ENCODE data around the gene IP6K1. TPM values are rescaled to one million over a fixed set of nuclear protein-coding genes. Genes with fewer than 3 reads are reported as not detected.

IP6K1 gene
- total and polyA plus RNA-seq, 2 experiments from 2014 or later, result 10.7 to 35.5 TPM

DNA sequence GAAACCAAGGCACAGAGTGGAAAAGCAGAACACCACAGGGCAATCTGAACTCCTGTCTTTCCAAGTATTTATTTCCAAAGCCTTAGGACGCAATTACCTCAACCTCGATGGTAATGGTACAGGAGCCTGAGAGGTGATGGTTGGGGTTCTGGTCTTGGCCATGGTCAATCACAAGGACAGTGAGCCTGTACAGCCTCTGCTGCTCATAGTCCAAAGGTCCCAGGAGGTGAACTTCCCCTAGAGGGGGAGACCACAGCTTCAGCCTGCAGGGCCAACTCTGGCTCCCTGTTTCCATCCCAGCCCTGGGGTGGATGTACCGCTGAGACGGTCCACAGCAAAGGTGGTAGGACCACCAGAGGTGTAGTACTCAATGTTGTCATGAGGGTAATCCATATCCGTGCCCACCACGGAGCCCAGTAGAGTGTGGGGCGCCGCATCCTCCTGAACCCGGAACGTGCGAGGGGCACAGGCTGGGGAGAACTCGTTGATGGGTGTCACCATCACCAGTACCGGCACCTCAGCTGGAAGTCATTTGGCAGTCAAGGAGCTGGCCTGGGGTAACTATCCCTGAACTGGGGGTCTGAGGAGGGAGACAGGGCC is 7.2 kb upstream of the IP6K1 start (continued):
- TF ChIP-seq, protein P1, sequence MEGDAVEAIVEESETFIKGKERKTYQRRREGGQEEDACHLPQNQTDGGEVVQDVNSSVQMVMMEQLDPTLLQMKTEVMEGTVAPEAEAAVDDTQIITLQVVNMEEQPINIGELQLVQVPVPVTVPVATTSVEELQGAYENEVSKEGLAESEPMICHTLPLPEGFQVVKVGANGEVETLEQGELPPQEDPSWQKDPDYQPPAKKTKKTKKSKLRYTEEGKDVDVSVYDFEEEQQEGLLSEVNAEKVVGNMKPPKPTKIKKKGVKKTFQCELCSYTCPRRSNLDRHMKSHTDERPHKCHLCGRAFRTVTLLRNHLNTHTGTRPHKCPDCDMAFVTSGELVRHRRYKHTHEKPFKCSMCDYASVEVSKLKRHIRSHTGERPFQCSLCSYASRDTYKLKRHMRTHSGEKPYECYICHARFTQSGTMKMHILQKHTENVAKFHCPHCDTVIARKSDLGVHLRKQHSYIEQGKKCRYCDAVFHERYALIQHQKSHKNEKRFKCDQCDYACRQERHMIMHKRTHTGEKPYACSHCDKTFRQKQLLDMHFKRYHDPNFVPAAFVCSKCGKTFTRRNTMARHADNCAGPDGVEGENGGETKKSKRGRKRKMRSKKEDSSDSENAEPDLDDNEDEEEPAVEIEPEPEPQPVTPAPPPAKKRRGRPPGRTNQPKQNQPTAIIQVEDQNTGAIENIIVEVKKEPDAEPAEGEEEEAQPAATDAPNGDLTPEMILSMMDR (conservative IDR thresholded peaks at IDR 0.05; ENCODE audit: low read depth in 2 of 2), result no peak
- TF ChIP-seq ZNF331 (CRISPR knock-in tag; IDR thresholded peaks at IDR 0.05; ENCODE audit: low read depth) (no peak), ZNF114 (CRISPR knock-in tag; IDR thresholded peaks at IDR 0.05) (no peak), CREB1 (CRISPR knock-in tag; IDR thresholded peaks at IDR 0.05; ENCODE audit: low read depth) (no peak), EZH2 (IDR thresholded peaks at IDR 0.05; ENCODE audit: low read depth, unreplicated experiment) (no peak), NANOG (IDR thresholded peaks at IDR 0.05; ENCODE audit: borderline replicate concordance) (no peak), JUNB (IDR thresholded peaks at IDR 0.05; ENCODE audit: unreplicated experiment) (no peak)
- TF ChIP-seq, protein P2, sequence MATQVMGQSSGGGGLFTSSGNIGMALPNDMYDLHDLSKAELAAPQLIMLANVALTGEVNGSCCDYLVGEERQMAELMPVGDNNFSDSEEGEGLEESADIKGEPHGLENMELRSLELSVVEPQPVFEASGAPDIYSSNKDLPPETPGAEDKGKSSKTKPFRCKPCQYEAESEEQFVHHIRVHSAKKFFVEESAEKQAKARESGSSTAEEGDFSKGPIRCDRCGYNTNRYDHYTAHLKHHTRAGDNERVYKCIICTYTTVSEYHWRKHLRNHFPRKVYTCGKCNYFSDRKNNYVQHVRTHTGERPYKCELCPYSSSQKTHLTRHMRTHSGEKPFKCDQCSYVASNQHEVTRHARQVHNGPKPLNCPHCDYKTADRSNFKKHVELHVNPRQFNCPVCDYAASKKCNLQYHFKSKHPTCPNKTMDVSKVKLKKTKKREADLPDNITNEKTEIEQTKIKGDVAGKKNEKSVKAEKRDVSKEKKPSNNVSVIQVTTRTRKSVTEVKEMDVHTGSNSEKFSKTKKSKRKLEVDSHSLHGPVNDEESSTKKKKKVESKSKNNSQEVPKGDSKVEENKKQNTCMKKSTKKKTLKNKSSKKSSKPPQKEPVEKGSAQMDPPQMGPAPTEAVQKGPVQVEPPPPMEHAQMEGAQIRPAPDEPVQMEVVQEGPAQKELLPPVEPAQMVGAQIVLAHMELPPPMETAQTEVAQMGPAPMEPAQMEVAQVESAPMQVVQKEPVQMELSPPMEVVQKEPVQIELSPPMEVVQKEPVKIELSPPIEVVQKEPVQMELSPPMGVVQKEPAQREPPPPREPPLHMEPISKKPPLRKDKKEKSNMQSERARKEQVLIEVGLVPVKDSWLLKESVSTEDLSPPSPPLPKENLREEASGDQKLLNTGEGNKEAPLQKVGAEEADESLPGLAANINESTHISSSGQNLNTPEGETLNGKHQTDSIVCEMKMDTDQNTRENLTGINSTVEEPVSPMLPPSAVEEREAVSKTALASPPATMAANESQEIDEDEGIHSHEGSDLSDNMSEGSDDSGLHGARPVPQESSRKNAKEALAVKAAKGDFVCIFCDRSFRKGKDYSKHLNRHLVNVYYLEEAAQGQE (IDR thresholded peaks at IDR 0.05; ENCODE audit: unreplicated experiment), result no peak
- TF ChIP-seq, protein P3, sequence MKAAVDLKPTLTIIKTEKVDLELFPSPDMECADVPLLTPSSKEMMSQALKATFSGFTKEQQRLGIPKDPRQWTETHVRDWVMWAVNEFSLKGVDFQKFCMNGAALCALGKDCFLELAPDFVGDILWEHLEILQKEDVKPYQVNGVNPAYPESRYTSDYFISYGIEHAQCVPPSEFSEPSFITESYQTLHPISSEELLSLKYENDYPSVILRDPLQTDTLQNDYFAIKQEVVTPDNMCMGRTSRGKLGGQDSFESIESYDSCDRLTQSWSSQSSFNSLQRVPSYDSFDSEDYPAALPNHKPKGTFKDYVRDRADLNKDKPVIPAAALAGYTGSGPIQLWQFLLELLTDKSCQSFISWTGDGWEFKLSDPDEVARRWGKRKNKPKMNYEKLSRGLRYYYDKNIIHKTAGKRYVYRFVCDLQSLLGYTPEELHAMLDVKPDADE (IDR thresholded peaks at IDR 0.05), result no peak

GRCh38 chr3:49792371-49793150 is 6.2 kb upstream of the IP6K1 start:
- Histone ChIP-seq H3K4me1 (ENCODE audit: insufficient read depth) (no peaks in the 10 kb centered on the region), H2AFZ (no peak overlapping the region)
- TF ChIP-seq ZNF114 (CRISPR knock-in tag; IDR thresholded peaks at IDR 0.05), result no peak
- TF ChIP-seq, protein P1 (conservative IDR thresholded peaks at IDR 0.05; ENCODE audit: low read depth in 2 of 2), result no peak
- no peak for TF ChIP-seq EZH2phosphoT487 (IDR thresholded peaks at IDR 0.05; ENCODE audit: unreplicated experiment)
- TF ChIP-seq, protein P2 (IDR thresholded peaks at IDR 0.05; ENCODE audit: unreplicated experiment), result no peak
- no peak for TF ChIP-seq ZNF331 (CRISPR knock-in tag; IDR thresholded peaks at IDR 0.05; ENCODE audit: low read depth)

More at GRCh38 chr3:49792371-49793150, 6.2 kb upstream of the IP6K1 start:
- Mint-ChIP-seq H3K4me3 (no peak overlapping the region), H3K27ac (no peak overlapping the region), H3K36me3 (ENCODE audit: low read depth) (no peaks in the 10 kb centered on the region), H3K27me3 (ENCODE audit: insufficient read depth, low read depth, poor library complexity) (peaks cover 8% of the 10 kb centered on the region), H3K4me1 (no peaks in the 10 kb centered on the region; the same call in 1 of the 3 replicates), H3K9me3 (no peaks in the 10 kb centered on the region)
- Histone ChIP-seq H3K36me3 (ENCODE audit: insufficient read depth) (no peaks in the 10 kb centered on the region), H3K27ac (ENCODE audit: low read depth) (no peak overlapping the region), H3F3A (replicated peaks; ENCODE audit: low read depth) (no peaks in the 10 kb centered on the region; the same call in 1 of the 2 replicates), H3K79me2 (replicated peaks; ENCODE audit: insufficient read depth) (no peaks in the 10 kb centered on the region), H4K20me1 (replicated peaks; ENCODE audit: insufficient read depth) (no peaks in the 10 kb centered on the region), H3K27me3 (ENCODE audit: insufficient read depth) (no peaks in the 10 kb centered on the region), H3K4me3 (no peak overlapping the region), H3K4me2 (no peak overlapping the region), H3K9me2 (ENCODE audit: insufficient read depth) (no peaks in the 10 kb centered on the region)
- DNase-seq (ENCODE audit: low spot score) (no peak), ATAC-seq (no peak)

All from GM23338 (cell line).